Smooth muscle cell (in vitro differentiated cells): ENCODE measurements around the gene CEP295NL. TPM values are rescaled to one million over a fixed set of nuclear protein-coding genes. Genes with fewer than 3 reads are reported as not detected.

Experiments used
- DNase-seq: peaks from one replicate; lab custom pipeline; 2025; ENCODE audit not compliant: unreplicated experiment; lab: John Stamatoyannopoulos, UW
- H2AFZ ChIP-seq: fragments of 200-600 bp; sonication (generic); 2 replicates; pipeline ENCODE4 v1.6.0; 2016; ENCODE audit warnings: antibody characterized with exemption, low read depth, mild to moderate bottlenecking
- H3F3A ChIP-seq: fragments of 200-600 bp; sonication (generic); 2 replicates; pipeline ENCODE4 v1.6.0; 2017; ENCODE audit warnings: antibody characterized with exemption, low read depth
- H3K27ac ChIP-seq: fragments of 200-600 bp; sonication (generic); 2 replicates; pipeline ENCODE4 v1.5.1; 2016; ENCODE audit warnings: low read depth, mild to moderate bottlenecking
- H3K27me3 ChIP-seq: fragments of 200-600 bp; sonication (generic); 2 replicates; pipeline ENCODE4 v1.6.1; 2016; ENCODE audit warnings: low read depth, mild to moderate bottlenecking
- H3K36me3 ChIP-seq: fragments of 200-600 bp; sonication (generic); 2 replicates; pipeline ENCODE4 v1.5.1; 2016; ENCODE audit warnings: low read depth
- H3K4me1 ChIP-seq: fragments of 200-600 bp; sonication (generic); 2 replicates; pipeline ENCODE4 v1.5.1; 2016; ENCODE audit warnings: low read depth
- H3K4me2 ChIP-seq: fragments of 200-600 bp; sonication (generic); 2 replicates; pipeline ENCODE4 v1.6.0; 2016; ENCODE audit warnings: mild to moderate bottlenecking
- H3K4me3 ChIP-seq: fragments of 200-600 bp; sonication (generic); 2 replicates; pipeline ENCODE4 v1.5.1; 2016; ENCODE audit warnings: mild to moderate bottlenecking
- H3K79me2 ChIP-seq: fragments of 200-600 bp; sonication (generic); 2 replicates; pipeline ENCODE4 v1.6.0; 2016; ENCODE audit warnings: low read depth, mild to moderate bottlenecking
- H3K9ac ChIP-seq: fragments of 200-600 bp; sonication (generic); 2 replicates; pipeline ENCODE4 v1.6.0; 2016; ENCODE audit warnings: low read depth
- H3K9me3 ChIP-seq: fragments of 200-600 bp; sonication (generic); replicated peaks from 2 replicates; pipeline ENCODE4 v1.5.1; 2016; ENCODE audit warnings: low read depth
- H4K20me1 ChIP-seq: fragments of 200-600 bp; sonication (generic); 2 replicates; pipeline ENCODE4 v1.6.0; 2016; ENCODE audit warnings: low read depth
- CTCF ChIP-seq: fragments of 200-600 bp; sonication (generic); IDR thresholded peaks from 2 replicates; pipeline ENCODE4 v1.5.1; 2017; ENCODE audit warnings: borderline replicate concordance, mild to moderate bottlenecking, antibody characterized with exemption; ENCODE audit not compliant: insufficient read depth, poor library complexity, severe bottlenecking
- WGBS: methylation state at CpG from one replicate; pipeline ENCODE4 v1.1.7; 2016; ENCODE audit warnings: low lambda C conversion rate; 5-methylcytosine and 5-hydroxymethylcytosine counted together
- polyA plus RNA-seq: library from polyadenylated mRNA; unstranded; fragments of >200 nt; fragmentation: Nextera tagmentation; extraction: Ambion mirVana; gene quantifications from 2 replicates; pipeline ENCODE4 v1.2.1, GENCODE V29; 2016
- total RNA-seq: library from RNA; depleted of rRNA; stranded (reverse); fragments of >200 nt; gene quantifications from 2 replicates; pipeline ENCODE4 v1.2.3, GENCODE V29; 2014

The CEP295NL gene
- total and polyA plus RNA-seq, 2 experiments from 2014 or later, result 1.2 TPM; not detected in 1

DNA sequence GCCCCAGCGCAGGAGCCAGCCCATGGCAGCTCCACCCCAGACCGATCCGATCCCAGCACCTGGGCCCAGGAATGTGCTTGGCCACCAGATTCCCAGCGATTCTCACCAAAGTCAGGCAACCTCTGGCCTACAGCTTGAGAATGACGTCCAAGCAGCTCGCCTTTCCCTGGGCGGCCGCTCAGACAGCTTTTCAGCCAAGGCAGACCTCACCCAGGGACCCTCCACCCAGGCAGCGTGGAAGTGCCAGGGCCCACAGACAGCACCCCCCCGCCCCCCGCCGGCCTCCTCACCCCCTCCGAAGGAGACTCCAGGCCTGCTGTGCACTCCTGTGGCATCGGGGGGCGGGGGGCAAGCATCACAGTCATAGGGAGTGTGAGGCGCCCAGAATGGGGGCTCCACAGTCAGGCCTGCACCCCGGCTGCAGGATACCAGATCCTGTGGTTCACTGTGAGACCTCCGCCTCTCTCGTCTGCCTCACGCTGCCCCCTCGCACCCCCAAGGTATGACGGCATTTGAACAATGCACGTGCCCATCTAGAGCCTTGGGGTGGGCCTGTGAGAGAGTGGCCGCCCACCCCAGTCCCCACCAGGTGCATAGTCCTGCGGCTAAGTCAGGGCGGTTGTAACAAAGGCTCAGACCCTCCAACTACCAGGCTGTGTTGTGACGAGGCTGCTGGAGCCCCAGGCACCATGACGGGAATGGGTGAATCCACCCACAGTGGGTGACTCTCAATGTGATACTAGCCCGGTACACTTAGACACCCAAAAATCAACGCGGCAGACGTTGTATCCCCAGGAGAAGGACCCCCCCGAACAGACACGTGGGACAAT is 6.0 kb downstream of the CEP295NL start:
- Histone ChIP-seq H3K4me1 (peaks cover 9% of the 10 kb centered on the region), H3K27ac (no peak overlapping the region), H3K4me3 (no peak overlapping the region), H3K79me2 (peaks cover 48% of the 10 kb centered on the region), H2AFZ (no peak overlapping the region), H3K9ac (no peak overlapping the region), H3K27me3 (no peaks in the 10 kb centered on the region), H3F3A (no peaks in the 10 kb centered on the region), H3K36me3 (no peaks in the 10 kb centered on the region), H3K9me3 (no peaks in the 10 kb centered on the region), H3K4me2 (no peak overlapping the region), H4K20me1 (peaks cover 100% of the 10 kb centered on the region)
- DNase-seq, result no peak
- no peak for TF ChIP-seq CTCF
- 95% methylated on average over 28 of the region's 34 CpGs for WGBS

- Histone ChIP-seq H4K20me1 (peaks cover 100% of the 10 kb centered on the region), H3K79me2 (peaks cover 42% of the 10 kb centered on the region), H3F3A (no peaks in the 10 kb centered on the region), H3K4me2 (no peak overlapping the region), H3K9me3 (no peaks in the 10 kb centered on the region), H3K9ac (no peak overlapping the region), H3K27me3 (no peaks in the 10 kb centered on the region), H2AFZ (no peak overlapping the region), H3K4me3 (no peak overlapping the region), H3K36me3 (no peaks in the 10 kb centered on the region), H3K4me1 (peaks cover 9% of the 10 kb centered on the region), H3K27ac (no peak overlapping the region)
- no peak for TF ChIP-seq CTCF
- DNase-seq, result no peak
- 96% methylated on average over 20 of the region's 20 CpGs for WGBS
These were observed 6.7 kb downstream of the CEP295NL start for GRCh38 chr17:78896091-78896833.

DNA sequence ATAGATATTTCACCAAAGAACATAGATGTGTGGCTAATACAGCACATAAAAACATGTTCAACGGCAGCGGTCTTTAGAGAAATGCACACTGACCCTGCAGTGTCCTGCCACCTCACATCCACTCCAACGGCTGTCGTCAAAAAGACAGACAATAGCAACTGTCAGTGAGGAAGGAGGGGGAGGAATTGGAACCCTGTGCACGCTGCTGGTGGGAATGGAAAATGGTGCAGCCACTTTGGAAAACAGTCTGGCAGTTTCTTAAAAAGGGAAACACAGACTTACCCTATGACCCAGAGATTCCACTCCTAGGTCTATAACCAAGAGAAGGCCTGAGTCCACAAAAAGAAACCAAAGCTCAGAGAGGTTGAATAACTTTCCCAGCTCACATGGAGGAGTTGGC is 7.7 kb downstream of the CEP295NL start:
- Histone ChIP-seq H2AFZ (no peak overlapping the region), H3K27ac (no peak overlapping the region), H3K27me3 (no peaks in the 10 kb centered on the region), H3K9me3 (no peaks in the 10 kb centered on the region), H3K4me2 (no peak overlapping the region), H3K4me3 (no peak overlapping the region), H4K20me1 (peaks cover 99% of the 10 kb centered on the region), H3K9ac (no peak overlapping the region), H3K4me1 (peaks cover 9% of the 10 kb centered on the region), H3F3A (no peaks in the 10 kb centered on the region), H3K36me3 (no peaks in the 10 kb centered on the region), H3K79me2 (peaks cover 37% of the 10 kb centered on the region)
- no peak for TF ChIP-seq CTCF
- DNase-seq, result no peak
- WGBS, result 91% methylated on average over 5 of the region's 5 CpGs
